Measurements from ENCODE around the gene GRAP2.

GRCh38 chr22:39983346-39983745 is 82.5 kb downstream of the GRAP2 start:
- TF ChIP-seq CTCF (IDR thresholded peaks at IDR 0.05) (no peak), POLR2A (IDR thresholded peaks at IDR 0.05) (no peak)

All from Peyer's patch (tissue), 4 donors.